GM12873 (cell line): ENCODE measurements around the gene DIS3L2.

ENCODE experiments used
- CTCF ChIP-seq: IDR thresholded peaks from 2 replicates; pipeline ENCODE4 v1.5.1; 2012; ENCODE audit warnings: low read depth, mild to moderate bottlenecking, moderate library complexity, low read length, control low read depth; ENCODE audit not compliant: insufficient read depth; ENCODE audit errors: missing control alignments

Gene DIS3L2

GRCh38 chr2:232322560-232323327, 361.2 kb downstream of the DIS3L2 start:
- no peak for TF ChIP-seq CTCF

DNA sequence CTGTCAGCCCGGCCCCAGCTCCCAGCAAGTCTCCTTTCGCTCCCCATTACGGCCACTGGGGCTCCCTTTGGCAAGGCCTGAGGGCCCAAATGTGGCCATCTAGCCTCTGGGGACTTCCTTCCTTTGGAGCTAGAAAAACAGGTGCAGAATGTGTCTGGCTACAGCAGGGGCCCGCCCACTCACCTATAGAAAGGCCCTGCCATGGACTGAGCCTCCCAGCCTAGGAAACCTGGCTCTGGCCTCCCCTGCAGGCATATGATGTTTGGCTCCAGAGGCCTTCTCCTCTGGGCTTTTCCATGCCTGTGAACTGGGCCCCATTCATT, 361.8 kb downstream of the DIS3L2 start:
- TF ChIP-seq CTCF, result no peak

GRCh38 chr2:232324778-232325177, 363.3 kb downstream of the DIS3L2 start:
- TF ChIP-seq CTCF, result no peak

DNA sequence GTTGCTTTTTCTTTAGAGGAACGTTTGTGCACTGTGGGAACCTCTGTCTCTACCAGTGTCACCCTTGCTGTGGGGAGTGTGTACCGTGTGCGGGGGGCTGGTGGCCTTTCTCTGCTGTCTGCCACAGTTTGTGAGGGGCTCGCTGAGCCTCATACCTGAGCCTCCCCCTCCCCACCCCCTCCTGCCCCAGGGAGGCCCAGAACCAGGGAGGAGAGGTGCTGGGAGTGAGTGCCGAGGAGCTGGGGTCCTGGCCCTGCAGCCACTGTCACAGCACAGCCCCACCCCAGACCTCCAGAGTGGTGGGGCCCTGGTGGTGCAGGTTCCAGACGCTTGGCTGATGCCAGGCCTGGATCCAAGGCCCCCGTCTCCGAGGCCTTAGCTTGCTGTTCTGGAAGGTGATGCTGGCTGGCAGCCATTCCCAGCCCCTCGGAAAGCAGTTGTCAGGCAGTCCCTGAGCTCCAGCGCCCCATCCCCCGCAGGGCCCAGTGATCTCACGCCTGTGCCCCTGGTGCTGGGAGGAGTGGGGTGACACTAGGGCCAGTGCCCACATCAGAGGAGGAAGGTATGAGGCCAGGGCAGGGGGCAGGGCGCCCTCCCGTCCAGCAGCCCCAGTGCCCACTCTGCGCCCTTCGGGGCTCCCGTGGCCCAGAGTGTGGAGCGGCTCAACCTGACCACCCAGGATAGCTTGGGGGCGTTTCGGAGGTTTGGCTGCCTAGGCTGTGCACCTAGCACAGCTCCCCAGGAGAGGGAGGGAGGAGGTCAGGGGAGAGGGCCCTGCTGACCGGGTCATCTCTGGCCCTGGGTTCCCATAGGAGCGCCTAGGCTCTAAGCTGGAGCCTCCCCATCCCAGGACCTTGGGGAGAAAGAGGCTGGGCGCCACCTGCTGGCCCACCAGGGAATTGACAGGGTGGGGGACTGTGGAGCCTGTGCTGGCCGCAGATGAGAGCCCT, 364.1 kb downstream of the DIS3L2 start:
- TF ChIP-seq CTCF, result peak; percentile 51

DNA sequence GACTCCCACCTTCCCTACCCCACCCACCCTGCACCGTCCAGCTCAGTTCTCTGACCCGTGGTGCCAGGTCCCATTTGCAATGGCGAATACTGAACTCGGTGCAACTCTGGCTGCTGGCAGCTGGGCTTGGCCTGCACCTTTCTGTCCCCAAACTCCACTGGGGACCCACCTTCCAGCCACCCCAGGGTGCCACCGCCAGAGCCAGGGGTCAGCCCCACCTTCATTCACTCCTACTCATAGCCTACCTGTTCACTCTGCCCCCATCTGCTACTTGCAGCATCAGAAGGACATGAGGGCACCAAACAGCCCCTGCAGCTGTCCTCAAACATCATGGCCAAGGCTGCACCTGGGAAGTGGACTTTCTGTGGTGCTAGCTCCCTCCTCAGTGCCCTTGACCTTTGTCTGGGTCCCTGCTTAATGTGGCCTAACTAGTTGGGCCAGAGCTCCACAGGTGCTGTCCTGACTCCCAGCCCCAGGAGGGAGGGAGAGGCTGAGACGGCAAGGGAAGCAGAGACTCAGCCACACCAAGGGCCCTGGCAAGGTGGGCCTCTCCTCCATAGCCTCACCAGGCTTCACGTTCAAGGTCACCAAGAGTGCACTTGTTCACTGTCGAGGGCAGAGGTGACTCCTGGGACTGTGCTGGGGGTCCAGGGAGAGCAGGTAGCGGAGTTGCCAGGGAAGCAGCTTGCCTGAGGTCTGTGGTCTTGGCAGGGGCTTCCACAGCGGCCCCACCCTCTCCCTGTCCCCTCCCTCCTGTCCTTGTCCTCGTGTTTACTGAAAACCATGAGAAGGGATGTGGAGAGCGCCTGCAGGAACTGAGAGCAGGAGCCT, 365.0 kb downstream of the DIS3L2 start:
- TF ChIP-seq CTCF, result peak; percentile 21

DNA sequence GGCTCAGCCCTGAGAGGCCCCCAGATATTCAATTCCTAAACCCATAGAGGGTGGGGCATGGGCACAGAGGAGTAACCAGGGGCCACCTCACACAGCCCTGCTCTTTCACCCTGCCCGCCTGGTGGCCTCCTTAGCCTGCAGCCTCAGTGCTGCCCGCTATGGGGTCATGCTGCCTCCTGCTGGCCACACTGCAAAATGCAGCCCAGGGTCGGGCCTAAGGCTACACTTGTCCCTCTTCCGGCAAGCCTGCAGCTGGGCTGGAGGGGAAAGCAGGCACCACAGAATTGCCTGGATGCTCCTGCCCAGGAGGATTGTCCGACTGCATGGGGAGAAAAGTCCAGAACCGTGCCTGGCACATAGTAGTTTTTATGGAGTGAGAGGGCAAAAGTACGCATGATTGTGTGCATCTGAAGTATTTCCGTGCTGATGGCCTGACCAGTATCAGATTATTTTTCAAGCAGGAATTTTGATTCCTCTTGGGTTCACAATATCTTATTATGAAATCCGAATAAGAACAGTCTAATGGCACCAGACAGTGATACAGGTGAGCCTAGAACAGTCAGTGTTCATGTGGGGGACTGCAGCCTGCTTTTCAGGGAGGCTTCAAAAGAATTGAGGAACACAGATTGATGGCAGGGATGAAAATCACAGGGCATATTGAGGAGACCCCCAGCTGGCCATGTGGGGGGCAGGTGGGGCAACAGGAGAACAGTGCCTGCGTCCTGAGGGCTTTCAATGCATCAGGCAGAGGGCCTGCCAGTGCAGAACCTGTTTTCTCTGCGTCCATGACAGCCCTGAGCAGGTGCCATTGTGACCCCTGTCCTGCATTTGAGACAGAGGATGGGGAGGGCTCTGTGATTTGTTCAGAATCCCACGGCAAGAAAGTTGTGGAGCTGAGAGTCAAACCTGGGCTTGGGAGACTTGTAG, 365.9 kb downstream of the DIS3L2 start:
- peak; percentile 87 for TF ChIP-seq CTCF
